ENCODE results near the gene MRPL30.
"Not testable (repeated sequence)": the region's sequence is repeated elsewhere in the genome, so short reads cannot be mapped to it uniquely, and the experiment has no call there.

The MRPL30 gene

DNA sequence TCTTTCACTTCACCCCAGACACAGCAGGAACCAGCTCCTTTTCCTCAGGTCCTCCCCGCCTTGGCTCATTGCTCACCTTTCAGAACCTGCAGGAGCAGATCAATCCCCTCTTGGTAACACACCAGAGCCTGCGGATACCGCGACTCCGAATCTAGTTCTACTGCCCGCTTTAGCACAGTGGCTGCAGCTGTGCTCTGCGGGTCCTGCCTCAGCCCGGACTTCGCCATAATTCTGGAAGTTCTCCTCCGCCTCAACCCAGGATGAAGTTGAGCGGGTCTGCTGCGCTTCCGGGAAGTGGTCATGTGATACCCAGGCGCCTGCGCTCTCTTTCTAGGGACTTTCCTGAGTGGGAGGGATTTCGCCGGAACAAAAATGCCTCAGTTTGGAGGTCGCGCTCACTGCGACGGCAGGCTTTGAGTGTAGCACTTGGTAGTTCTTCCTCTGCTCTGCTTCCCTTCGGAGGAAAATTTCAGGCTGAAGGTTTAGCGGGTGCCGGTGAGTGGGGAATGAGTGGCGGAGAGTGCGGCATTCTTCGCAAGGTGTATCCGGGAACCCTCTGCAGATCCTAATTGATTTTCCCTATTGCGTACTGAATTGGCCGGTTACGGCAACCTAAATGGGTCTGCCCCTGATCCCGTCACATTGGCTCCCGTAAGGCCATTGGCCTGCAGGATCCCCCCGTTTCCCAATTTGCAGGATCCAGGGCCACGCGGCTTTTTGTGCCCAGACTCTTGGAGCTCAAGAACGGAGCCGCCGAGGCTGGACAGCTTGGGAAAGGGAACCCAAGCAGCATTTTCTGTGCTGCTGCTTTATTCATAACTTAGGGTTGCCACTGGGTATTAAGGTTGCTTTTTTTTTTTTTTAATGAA is at the start of gene MRPL30, which contains the start of gene MITD1:
Gene MRPL30 (plus strand): TSS at position 430 of the 869 bp plus-strand sequence. CDS start 5,020 bp downstream, outside the sequence.
Gene MITD1 (minus strand): TSS at position 304 of the 869 bp plus-strand sequence. CDS start 77 bp downstream, at position 227.
- peak; percentile 75 for DNase-seq

DNA sequence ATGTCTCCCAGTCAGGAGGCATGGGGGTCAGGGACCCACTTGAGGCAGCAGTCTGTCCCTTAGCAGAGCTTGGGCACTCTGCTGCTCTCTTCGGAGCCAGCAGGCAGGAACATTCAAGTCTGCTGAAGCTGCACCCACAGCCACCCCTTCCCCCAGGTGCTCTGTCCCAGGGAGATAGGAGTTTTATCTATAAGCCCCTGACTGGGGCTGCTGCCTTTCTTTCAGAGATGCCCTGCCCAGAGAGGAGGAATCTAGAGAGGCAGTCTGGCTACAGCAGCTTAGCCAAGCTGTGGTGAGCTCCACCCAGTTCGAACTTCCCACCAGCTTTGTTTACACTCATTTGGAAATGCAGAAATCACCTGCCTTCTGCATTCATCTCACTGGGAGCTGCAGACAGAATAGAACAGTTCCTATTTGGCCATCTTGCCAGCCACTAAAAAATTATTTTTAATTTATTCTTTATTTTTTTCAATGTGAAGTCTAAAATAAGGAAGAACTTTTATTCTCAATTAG is 45.9 kb upstream of the MRPL30 start:
- not testable (repeated sequence) for DNase-seq

- DNase-seq = no peak
Measured at GRCh38 chr2:99139003-99139402, 42.0 kb upstream of the MRPL30 start.

- no peak for DNase-seq
Measured at GRCh38 chr2:99140056-99140859, 40.7 kb upstream of the MRPL30 start.

DNA sequence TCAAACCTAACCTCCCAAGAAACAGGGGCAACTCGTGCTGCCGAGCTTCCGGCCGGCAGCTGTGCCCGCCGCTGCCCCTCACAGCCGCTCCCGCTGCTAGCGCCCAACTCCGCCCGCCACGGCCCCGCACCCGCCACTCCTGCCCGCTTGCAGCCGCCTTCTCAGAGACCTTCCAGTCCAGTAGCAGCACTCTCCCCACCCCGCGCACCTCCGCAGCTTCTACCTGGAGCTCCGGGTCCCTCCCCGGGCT is 40.2 kb upstream of the MRPL30 start:
- DNase-seq = no peak

DNA sequence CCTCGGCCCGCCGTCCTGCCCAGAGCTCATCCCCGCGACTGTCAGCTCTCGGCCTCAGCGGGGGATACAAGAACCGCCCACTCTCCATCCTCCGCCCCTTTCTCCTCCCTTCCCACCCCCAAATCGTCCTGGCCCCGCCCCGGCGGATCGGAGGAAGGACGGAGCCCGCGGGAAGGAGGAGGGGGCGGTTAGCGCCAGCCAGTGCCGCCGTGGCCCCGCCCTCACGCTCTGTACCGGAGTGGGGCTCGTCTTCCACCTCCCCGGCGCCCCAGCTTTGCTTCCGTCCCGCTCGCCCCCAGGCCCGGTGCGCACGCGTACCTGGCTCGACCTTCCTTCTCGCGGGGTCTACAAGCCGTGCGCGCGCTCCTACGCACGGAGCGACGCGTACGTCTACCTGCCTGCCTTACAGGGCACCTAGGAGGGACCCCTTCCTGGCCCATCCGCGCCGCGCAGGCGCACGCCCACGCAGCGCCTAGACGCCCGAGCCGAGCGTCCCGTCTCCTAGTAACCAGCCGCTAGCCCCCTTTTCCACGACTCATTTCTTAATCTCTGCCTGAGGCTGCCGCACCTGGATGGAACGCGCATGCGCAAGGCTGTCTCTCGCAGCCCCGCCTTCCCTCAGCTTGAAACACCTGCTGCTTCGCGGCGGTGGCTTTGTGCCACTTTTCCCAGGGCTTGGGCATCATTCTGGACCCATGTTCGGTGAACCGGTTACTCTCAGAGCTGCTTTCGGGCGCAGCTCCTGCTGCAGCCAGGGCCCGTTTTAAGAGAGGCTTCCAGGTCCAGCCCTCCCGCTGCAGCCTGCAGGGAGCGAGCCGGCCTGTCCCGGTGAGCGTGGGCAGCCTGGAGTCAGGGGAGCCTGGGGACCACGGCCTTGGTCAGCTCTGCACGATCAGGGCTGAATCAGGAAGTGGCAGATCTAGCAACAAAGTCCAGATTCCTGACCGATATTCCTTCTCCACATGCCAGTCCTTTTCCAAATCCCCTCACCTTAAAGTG is 39.6 kb upstream of the MRPL30 start, which contains the start of gene C2orf15:
Gene C2orf15 (plus strand): TSS at position 598 of the 999 bp plus-strand sequence. CDS start 8,852 bp downstream, outside the sequence.
- peak; percentile 80 for DNase-seq

GRCh38 chr2:99150706-99151105 is 30.3 kb upstream of the MRPL30 start:
- no peak for DNase-seq

GRCh38 chr2:99152199-99152895 is 28.6 kb upstream of the MRPL30 start:
- no peak for DNase-seq

- no peak for DNase-seq
Measured at GRCh38 chr2:99153921-99154604, 26.9 kb upstream of the MRPL30 start.

GRCh38 chr2:99154643-99155536 is 26.1 kb upstream of the MRPL30 start, which contains the start of the genes LIPT1 and TSGA10:
LIPT1 (plus strand) TSS chr2:99154967; CDS start chr2:99161958, 6,991 bp downstream.
TSGA10 (minus strand) TSS chr2:99154942; CDS start chr2:99109439, 45,503 bp downstream.
- DNase-seq = peak; percentile 68

DNA sequence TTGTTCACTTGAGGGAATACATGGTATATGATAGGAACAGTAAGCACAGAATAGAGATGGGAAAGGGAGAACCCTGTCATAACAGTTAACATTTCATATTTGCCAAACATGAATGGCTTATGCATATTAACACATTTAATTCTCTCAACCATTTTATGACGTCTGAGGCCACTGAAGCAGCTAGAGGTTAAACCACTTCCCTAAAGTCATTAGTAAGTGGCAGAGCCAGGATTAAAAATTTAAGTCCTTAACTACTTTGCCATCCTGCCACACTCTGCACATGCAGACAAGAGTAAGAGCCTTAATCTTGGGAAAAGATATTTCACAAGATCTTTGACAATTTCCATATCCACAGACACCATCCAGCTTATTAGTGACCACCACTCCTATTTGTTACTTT is 24.1 kb upstream of the MRPL30 start:
- DNase-seq = no peak

GRCh38 chr2:99158599-99158998 is 22.4 kb upstream of the MRPL30 start:
- DNase-seq = no peak

GRCh38 chr2:99159594-99159993 is 21.4 kb upstream of the MRPL30 start:
- DNase-seq = no peak

DNA sequence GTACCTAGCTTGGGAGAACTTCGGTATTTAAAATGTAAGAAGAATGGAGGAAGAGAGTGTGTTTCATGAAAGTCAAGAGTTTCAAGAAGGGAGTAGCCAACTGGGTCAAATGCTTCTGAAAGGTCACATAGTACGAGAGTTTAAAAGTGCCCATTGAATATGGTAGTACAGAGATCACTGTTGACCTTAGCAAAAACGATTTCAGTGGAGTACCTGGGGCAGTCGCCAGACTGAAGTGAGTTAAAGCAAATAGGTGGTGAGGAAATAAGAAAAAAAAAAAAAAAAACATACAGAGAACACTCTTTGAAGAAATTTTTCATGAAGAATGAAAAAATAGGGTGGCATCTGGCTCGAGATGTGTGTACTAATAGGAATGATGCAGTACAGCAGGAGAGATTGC is 14.8 kb upstream of the MRPL30 start:
- DNase-seq = no peak

DNA sequence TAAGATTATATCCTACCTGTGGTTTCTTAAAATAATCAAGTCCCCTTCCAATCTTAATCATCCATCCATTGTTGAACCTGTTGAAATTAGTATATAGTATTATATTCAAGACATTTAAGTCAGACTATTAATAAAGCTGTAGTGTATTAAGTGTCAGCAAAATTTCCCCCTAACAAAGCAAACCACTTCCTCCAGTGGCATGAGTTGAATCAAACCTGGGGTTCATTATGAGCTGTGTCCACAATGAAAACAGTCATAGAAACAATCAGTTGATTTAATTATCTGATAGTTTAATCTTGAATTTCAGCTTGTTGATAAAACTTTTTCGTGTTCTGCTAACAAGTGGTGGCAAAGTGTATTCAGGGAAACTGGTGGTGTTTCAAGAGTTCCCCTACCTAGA is 11.4 kb upstream of the MRPL30 start:
- no peak for DNase-seq

DNA sequence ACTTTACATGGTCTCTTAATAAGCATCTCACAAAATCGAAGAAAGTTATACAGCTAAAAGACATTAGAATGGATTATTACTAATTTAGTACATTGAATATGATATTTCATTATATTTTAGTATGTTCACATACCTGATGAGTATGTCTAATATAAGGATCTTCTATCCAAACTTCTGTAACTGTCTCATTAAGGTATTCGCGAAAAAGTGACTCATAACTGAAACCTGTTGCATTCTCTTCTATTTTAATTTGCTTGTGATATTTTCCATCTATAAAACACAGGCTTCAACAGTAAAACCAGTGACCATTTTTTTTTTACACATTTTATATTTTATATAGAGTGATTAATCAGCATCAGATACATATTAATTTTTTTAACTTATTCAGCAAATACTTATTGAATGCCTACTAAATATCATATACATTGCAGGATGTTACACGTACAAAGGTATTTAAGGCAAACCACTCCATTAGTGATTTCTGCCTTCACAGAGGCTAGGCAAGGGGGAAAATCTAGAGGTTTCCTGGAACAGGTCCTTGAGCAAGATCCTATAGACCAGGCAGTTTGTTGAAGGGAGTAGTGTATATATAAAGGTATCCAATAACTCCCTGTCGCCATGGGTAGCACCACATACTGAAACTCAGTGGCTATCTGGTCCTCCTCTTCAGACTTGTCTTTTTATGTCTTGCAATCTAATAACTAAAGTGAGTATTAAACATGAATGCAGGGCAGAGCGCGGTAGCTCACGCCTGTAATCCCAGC is 9.4 kb upstream of the MRPL30 start:
- no peak for DNase-seq

DNA sequence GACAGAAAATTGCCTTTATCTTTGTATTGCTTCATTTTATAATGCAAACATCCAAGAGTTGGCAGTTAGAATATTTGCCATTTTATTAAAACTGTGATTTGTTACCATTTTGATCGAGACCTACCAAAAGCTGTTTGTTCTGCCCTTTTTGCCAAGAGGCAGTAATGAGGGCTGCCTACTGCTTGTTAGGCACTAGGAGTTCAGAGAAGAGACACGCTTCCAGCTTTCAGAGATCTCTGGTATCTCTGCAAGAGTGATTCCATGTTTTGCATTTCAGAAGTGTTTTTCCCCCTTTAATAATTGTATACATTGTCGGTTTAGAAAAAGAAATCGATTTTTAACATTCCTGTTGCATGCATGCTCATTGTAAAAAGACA is 628 bp downstream of the MRPL30 start:
- no peak for DNase-seq

DNA sequence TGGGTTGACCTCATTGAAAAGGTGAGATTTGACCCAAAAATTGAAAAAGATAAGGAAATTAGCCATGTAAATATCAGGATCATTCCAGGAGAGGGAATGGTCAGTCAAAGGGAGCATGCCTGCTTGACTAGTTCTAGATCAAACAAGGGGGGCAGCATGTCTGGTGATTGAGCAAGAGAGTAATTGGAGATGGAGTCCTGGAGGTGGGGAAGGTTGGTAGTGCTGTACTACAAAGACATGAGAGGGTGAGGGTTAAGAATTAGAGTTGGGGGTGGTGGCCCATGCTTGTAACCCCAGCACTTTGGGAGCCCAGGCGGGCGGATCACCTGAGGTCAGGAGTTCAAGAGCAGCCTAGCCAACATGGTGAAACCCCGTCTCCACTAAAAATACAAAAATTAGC is 2.0 kb downstream of the MRPL30 start:
- peak; percentile 25 for DNase-seq

- DNase-seq = no peak
Measured at GRCh38 chr2:99184811-99185210, 3.8 kb downstream of the MRPL30 start.

Measured in NCI-H510A (cell line).